GM18505 (cell line): ENCODE data around the gene BLOC1S4.

ENCODE experiments used
- ATAC-seq: cut with Tn5 transposase; IDR thresholded peaks from one replicate; pipeline ENCODE4 v1.9.1; 2021; ENCODE audit not compliant: unreplicated experiment
- POLR2A ChIP-seq: IDR thresholded peaks from 4 replicates; pipeline ENCODE4 v1.6.1; 2011; ENCODE audit warnings: borderline replicate concordance; ENCODE audit not compliant: insufficient read depth, insufficient read length; ENCODE audit errors: extremely low read depth

Gene BLOC1S4

GRCh38 chr4:6763330-6763851, 47.4 kb downstream of the BLOC1S4 start:
- no peak for TF ChIP-seq POLR2A
- ATAC-seq = no peak

- ATAC-seq = no peak
- no peak for TF ChIP-seq POLR2A
These were observed 49.1 kb downstream of the BLOC1S4 start for GRCh38 chr4:6764976-6765620.

- TF ChIP-seq POLR2A = no peak
- ATAC-seq = no peak
These were observed 49.7 kb downstream of the BLOC1S4 start for GRCh38 chr4:6765703-6766102.
